Kidney epithelial cell (primary cell): ENCODE results near the gene ORMDL1. TPM values are rescaled to one million over a fixed set of nuclear protein-coding genes. Genes with fewer than 3 reads are reported as not detected.

Experiments used
- DNase-seq: peaks from one replicate; pipeline ENCODE4 v3.0.0-alpha.2; 2010; ENCODE audit warnings: low read depth
- H3K27me3 ChIP-seq: 2 replicates; pipeline ENCODE4 v1.6.0; 2011; ENCODE audit warnings: low read length; ENCODE audit not compliant: control insufficient read depth, insufficient read depth
- H3K36me3 ChIP-seq: 2 replicates; pipeline ENCODE4 v1.5.1; 2011; ENCODE audit warnings: low read length; ENCODE audit not compliant: control insufficient read depth, insufficient read depth
- H3K4me3 ChIP-seq: 2 replicates; pipeline ENCODE4 v1.5.1; 2011; ENCODE audit warnings: low read depth, mild to moderate bottlenecking, control low read depth, low read length
- CTCF ChIP-seq: IDR thresholded peaks from 2 replicates; pipeline ENCODE4 v1.5.1; 2011; ENCODE audit warnings: mild to moderate bottlenecking, moderate library complexity, low read length, control low read depth, inconsistent platforms; ENCODE audit not compliant: insufficient read depth, poor library complexity, severe bottlenecking
- total RNA-seq: library from RNA; depleted of rRNA; stranded (reverse); fragments of >200 nt; gene quantifications from 2 replicates; pipeline ENCODE4 v1.2.3, GENCODE V29; 2015

The ORMDL1 gene
- total RNA-seq, 1 donor from 2014 or later = 79.1 TPM

DNA sequence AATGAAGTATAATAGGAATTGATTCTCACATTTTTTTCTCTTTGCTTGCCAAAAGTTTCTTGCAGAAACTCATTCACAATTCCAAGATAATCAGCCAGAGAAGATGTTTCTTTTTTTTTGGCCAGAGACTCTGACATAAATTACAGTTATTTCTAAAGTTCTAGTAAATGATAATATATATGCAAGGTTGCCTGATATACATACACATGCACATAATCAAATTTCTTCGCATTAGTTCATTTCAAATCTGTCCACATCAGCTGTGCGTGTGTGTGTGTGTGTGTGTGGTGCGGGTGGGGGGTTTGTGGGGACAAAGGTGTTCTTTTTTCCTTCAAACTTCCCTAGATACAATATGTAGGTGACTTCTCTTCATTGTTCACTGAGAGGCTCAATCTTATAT, 54.7 kb downstream of the ORMDL1 start:
- no peak overlapping the region for H3K4me3 ChIP-seq
- DNase-seq = no peak
- no peaks in the 10 kb centered on the region for H3K36me3 ChIP-seq
- TF ChIP-seq CTCF = no peak
- H3K27me3 ChIP-seq = no peaks in the 10 kb centered on the region

DNA sequence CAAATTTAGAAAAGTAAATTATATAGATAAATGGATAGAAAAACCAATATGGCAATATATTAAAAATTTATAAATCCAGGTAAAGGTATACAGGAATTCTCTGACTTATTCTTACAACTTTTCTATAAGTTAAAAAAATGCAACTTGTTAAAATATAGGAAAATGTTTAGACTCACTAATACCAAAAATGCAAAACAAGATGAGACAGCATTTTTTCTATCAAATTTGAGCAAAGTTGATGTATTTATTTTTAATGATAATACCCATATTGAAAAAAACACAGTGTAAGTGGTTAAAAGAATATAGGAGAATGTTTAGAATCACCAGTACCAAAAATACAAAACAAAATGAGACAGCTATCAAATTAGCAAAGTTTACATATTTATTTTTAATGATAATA, 57.3 kb downstream of the ORMDL1 start:
- DNase-seq = no peak
- Histone ChIP-seq H3K4me3 (no peak overlapping the region), H3K27me3 (no peaks in the 10 kb centered on the region), H3K36me3 (no peaks in the 10 kb centered on the region)
- TF ChIP-seq CTCF = no peak

DNA sequence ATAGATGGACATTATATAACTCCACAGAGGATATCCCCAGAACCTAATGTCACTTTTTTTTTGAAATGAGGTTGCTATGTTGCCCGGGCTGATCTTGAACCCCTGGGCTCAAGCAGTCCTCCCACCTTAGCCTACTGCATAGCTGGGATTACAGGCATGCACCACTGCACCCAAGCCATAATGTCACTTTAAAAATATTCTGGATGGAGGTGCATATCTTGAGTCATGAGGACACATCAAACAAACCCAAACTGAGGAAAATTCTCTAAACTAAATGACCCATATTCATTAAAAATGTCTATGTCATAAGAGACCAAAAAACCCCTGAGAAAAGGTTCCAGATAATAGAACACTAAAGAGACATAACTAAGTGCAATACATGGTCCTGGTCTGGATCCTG, 57.9 kb downstream of the ORMDL1 start:
- H3K27me3 ChIP-seq = no peaks in the 10 kb centered on the region
- DNase-seq = peak; percentile 10
- H3K36me3 ChIP-seq = no peaks in the 10 kb centered on the region
- no peak overlapping the region for H3K4me3 ChIP-seq
- no peak for TF ChIP-seq CTCF

DNA sequence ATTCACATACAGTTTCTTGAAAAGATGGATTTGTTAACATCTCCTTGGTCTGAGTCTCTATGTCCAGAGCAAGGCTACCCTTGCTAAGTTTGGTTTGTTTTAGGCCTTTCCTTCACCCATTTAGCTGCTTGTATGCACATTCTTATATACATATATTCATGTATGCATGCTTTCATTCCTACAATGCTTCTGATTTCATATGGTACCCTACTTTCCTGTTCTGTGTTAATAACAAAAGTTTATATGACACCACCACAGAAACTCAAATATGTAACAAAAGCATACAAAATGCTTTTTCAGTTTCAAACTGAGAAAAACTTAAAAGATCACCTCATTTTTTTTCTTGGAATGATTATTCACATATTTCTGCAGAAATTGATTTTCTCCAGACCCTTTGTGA, 60.9 kb downstream of the ORMDL1 start:
- Histone ChIP-seq H3K4me3 (no peak overlapping the region), H3K27me3 (no peaks in the 10 kb centered on the region), H3K36me3 (no peaks in the 10 kb centered on the region)
- no peak for TF ChIP-seq CTCF
- no peak for DNase-seq

Other genes with a start within 250 kb of the ORMDL1 start
- gene SLC40A1, start 203.6 kb downstream of the ORMDL1 start, total RNA-seq = 7.5 and 8.3 TPM in 2 replicates
- 34.6 and 39.9 TPM in 2 replicates for gene ASNSD1, start 122.9 kb downstream of the ORMDL1 start, total RNA-seq
- gene ANKAR, start 109.7 kb downstream of the ORMDL1 start, total RNA-seq = 3.3 and 3.8 TPM in 2 replicates
- gene OSGEPL1, start 21.5 kb downstream of the ORMDL1 start, total RNA-seq = 6.8 and 9.0 TPM in 2 replicates
- gene PMS1, start 111 bp upstream of the ORMDL1 start, total RNA-seq = 14.4 and 18.8 TPM in 2 replicates